ENCODE measurements around the gene PDE8A. TPM values are rescaled to one million over a fixed set of nuclear protein-coding genes. Genes with fewer than 3 reads are reported as not detected.
"Not testable (repeated sequence)": the region's sequence is repeated elsewhere in the genome, so short reads cannot be mapped to it uniquely, and the experiment has no call there.

The PDE8A gene
- total RNA-seq, 1 donor from 2014 or later = 80.0 TPM

- no peak for DNase-seq (ENCODE audit: low spot score)
Measured at GRCh38 chr15:85174521-85174920, 192.9 kb downstream of the PDE8A start.

GRCh38 chr15:85177042-85177515 lies 195.4 kb downstream of the PDE8A start:
- DNase-seq (ENCODE audit: low spot score) = peak; percentile 45

- DNase-seq (ENCODE audit: low spot score) = no peak
Measured at GRCh38 chr15:85178308-85178707, 196.7 kb downstream of the PDE8A start.

GRCh38 chr15:85179700-85180099 lies 198.0 kb downstream of the PDE8A start:
- DNase-seq (ENCODE audit: low spot score) = no peak

GRCh38 chr15:85185350-85185749 lies 203.7 kb downstream of the PDE8A start:
- DNase-seq (ENCODE audit: low spot score) = not testable (repeated sequence)

GRCh38 chr15:85188171-85188577 lies 206.5 kb downstream of the PDE8A start:
- not testable (repeated sequence) for DNase-seq (ENCODE audit: low spot score)

Other genes starting within 250 kb of the PDE8A start
- 29.3 TPM for gene ZNF592, start 233.3 kb upstream of the PDE8A start, total RNA-seq
- 7.6 TPM for gene ALPK3, start 164.5 kb upstream of the PDE8A start, total RNA-seq
- 2.6 TPM for gene SLC28A1, start 97.2 kb upstream of the PDE8A start, total RNA-seq

Data from mucosa of gallbladder (tissue), 1 donor.